ENCODE measurements around the gene TELO2.

DNA sequence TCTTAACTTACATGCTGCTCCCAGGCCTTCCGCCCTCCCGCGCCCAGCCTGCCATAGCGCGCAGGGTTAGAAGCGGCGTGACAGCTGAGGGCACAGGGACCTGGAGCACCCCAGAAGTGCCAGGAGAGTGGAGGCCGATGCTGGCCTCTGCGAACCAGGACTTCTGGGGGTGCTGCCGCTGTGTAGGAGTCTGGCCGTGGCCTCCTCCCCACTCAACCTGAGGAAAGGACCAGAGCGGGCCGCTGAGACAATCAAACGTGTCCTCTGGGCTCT is 38.4 kb downstream of the TELO2 start:
- TF ChIP-seq CTCF (IDR thresholded peaks at IDR 0.05; ENCODE audit: low read depth, low read length, poor library complexity, severe bottlenecking), result no peak
- no peak for TF ChIP-seq EZH2phosphoT487 (IDR thresholded peaks at IDR 0.05; ENCODE audit: borderline replicate concordance, low read length)
